ENCODE data around the gene FFAR2.
"Not testable (repeated sequence)": the region's sequence is repeated elsewhere in the genome, so short reads cannot be mapped to it uniquely, and the experiment has no call there.

GRCh38 chr19:35401416-35401815 is 46.6 kb upstream of the FFAR2 start:
- TF ChIP-seq CTCF, POLR2A (IDR thresholded peaks at IDR 0.05): not testable (repeated sequence)
